Spleen (tissue), 11 donors: ENCODE measurements around the gene GJA1. TPM values are rescaled to one million over a fixed set of nuclear protein-coding genes. Genes with fewer than 3 reads are reported as not detected.

ENCODE experiments used
- DNase-seq: peaks from one replicate; pipeline ENCODE4 v3.0.0-alpha.2; 2020
- H3K27ac ChIP-seq, 8 donors: fragments of 200-600 bp; sonication (generic) in 7 of 8; 1 replicate in 4 of 8; 2 replicates in 4 of 8; pipeline versions ENCODE4 v1.5.0 to v1.8.0; 2016 to 2021; ENCODE audit warnings: inconsistent platforms in 4 of 8, mild to moderate bottlenecking in 4 of 8, moderate library complexity in 1 of 8
- H3K27me3 ChIP-seq, 7 donors: fragments of 200-600 bp; sonication (generic) in 6 of 7; replicated peaks in 1 of 7; 1 replicate in 4 of 7; 2 replicates in 3 of 7; pipeline versions ENCODE4 v1.5.0 to v1.8.0; 2016 to 2021; ENCODE audit warnings: inconsistent platforms in 3 of 7, mild to moderate bottlenecking in 1 of 7
- H3K36me3 ChIP-seq, 6 donors: fragments of 200-600 bp; sonication (generic) in 5 of 6; 1 replicate in 4 of 6; 2 replicates in 2 of 6; pipeline versions ENCODE4 v1.5.0 to v1.8.0; 2016 to 2021; ENCODE audit warnings: inconsistent platforms in 2 of 6
- H3K4me1 ChIP-seq, 6 donors: fragments of 200-600 bp; sonication (generic) in 5 of 6; 1 replicate in 3 of 6; 2 replicates in 3 of 6; pipeline versions ENCODE4 v1.5.0 to v1.8.0; 2016 to 2021; ENCODE audit warnings: inconsistent platforms in 3 of 6
- H3K4me3 ChIP-seq, 8 donors: fragments of 200-600 bp; sonication (generic) in 7 of 8; 1 replicate in 4 of 8; 2 replicates in 4 of 8; pipeline versions ENCODE4 v1.5.0 to v1.8.0; 2016 to 2021; ENCODE audit warnings: inconsistent platforms in 4 of 8, mild to moderate bottlenecking in 4 of 8, moderate library complexity in 2 of 8
- H3K9me3 ChIP-seq, 8 donors: fragments of 200-600 bp; sonication (generic) in 7 of 8; 1 replicate in 4 of 8; 2 replicates in 4 of 8; pipeline versions ENCODE4 v1.5.0 to v1.8.0; 2016 to 2021; ENCODE audit warnings: inconsistent platforms in 4 of 8
- POLR2A ChIP-seq, 3 donors: fragments of 450-650 bp; IDR thresholded peaks; one replicate each; pipeline ENCODE4 v1.5.1; 2017; ENCODE audit warnings: antibody characterized with exemption in 3 of 3, mild to moderate bottlenecking in 1 of 3
- POLR2AphosphoS5 ChIP-seq, 3 donors: sonication (generic); formaldehyde crosslinking; IDR thresholded peaks; one replicate each; pipeline ENCODE4 v1.5.1; 2017; ENCODE audit warnings: antibody characterized with exemption in 3 of 3
- WGBS, 5 donors: extraction: QIAGEN DNeasy Blood & Tissue Kit in 3 of 5; methylation state at CpG; one replicate each; pipeline versions ENCODE4 v1.1.5 to v1.1.7; 2013 to 2018; 5-methylcytosine and 5-hydroxymethylcytosine counted together
- intact Hi-C: fragments of 100-400 bp; cut with DNase I; formaldehyde crosslinking; loops from one replicate; pipeline ENCODE4 v1.15.0; 2023; ENCODE audit warnings: low total_unique reads
- polyA plus RNA-seq, 3 donors: library from polyadenylated mRNA; stranded (reverse); fragments of 200-250 nt; gene quantifications; one replicate each; pipeline ENCODE4 v1.2.1, GENCODE V29; 2013
- total RNA-seq, 7 donors: library from RNA; depleted of rRNA in 3 of 7; stranded (reverse); fragments of >200 nt in 3 of 7; fragmentation: NEBNext Ultra II Directional in 4 of 7; extraction: Animal tissue kit (Norgen Biotek cat#: 25700) in 4 of 7; gene quantifications; one replicate each; pipeline versions ENCODE4 v1.1.0 to v1.2.1, GENCODE V29; 2016 to 2021
- TF ChIP-seq, protein P1 (sequence below), 11 experiments: fragments of 200-600 bp in 7 of 11; fragments of 450-650 bp in 4 of 11; sonication (generic) in 4 of 11; IDR thresholded peaks in 8 of 11; conservative IDR thresholded peaks in 3 of 11; 1 replicate in 7 of 11; 2 replicates in 4 of 11; pipeline versions ENCODE4 v1.4.0 to v1.8.0; 2016 to 2021; ENCODE audit warnings: antibody characterized with exemption in 11 of 11, inconsistent platforms in 4 of 11, mild to moderate bottlenecking in 1 of 11
- donor health status: healthy with polysubstance abuse.
- donor health status: DM: no; HTN: no; CAD: no; lungs with moderate emphysema.
- donor health status: DM: no; HTN: no; CAD: no.
- donor health status: Bipolar disorder and iron deficiency.
- donor health status: healthy.
- donor health status: DM: no; HTN: no; CAD: no.
- donor health status: DM: yes; HTN: yes; CAD: no.

Gene GJA1
- total and polyA plus RNA-seq, 10 donors, result 1.3 to 8.1 (median 3.2) TPM

GRCh38 chr6:121438869-121439268, 3.4 kb downstream of the GJA1 start:
- peaks cover 0 to 58% (median 21%) of the 10 kb centered on the region in 7 donors for H3K27me3 ChIP-seq
- H3K36me3 ChIP-seq, result no peaks in the 10 kb centered on the region
- 81 to 90% (median 88%) methylated on average over 3 of the region's 3 CpGs for whole genome bisulfite sequencing, 5 donors
- H3K4me1 ChIP-seq, result peaks cover 0 to 27% (median 14%) of the 10 kb centered on the region in 6 donors
- intact Hi-C loops, result no loop called here
- H3K27ac ChIP-seq, result no peak overlapping the region
- no peak for DNase-seq
- H3K4me3 ChIP-seq, result no peak overlapping the region
- TF ChIP-seq POLR2A (IDR thresholded peaks at IDR 0.05) (no peak), POLR2AphosphoS5 (IDR thresholded peaks at IDR 0.05) (no peak)
- TF ChIP-seq, protein P1, sequence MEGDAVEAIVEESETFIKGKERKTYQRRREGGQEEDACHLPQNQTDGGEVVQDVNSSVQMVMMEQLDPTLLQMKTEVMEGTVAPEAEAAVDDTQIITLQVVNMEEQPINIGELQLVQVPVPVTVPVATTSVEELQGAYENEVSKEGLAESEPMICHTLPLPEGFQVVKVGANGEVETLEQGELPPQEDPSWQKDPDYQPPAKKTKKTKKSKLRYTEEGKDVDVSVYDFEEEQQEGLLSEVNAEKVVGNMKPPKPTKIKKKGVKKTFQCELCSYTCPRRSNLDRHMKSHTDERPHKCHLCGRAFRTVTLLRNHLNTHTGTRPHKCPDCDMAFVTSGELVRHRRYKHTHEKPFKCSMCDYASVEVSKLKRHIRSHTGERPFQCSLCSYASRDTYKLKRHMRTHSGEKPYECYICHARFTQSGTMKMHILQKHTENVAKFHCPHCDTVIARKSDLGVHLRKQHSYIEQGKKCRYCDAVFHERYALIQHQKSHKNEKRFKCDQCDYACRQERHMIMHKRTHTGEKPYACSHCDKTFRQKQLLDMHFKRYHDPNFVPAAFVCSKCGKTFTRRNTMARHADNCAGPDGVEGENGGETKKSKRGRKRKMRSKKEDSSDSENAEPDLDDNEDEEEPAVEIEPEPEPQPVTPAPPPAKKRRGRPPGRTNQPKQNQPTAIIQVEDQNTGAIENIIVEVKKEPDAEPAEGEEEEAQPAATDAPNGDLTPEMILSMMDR (IDR thresholded peaks at IDR 0.05 in 8 of 11, conservative IDR thresholded peaks at IDR 0.05 in 3 of 11), result no peak
- H3K9me3 ChIP-seq, result no peaks in the 10 kb centered on the region

DNA sequence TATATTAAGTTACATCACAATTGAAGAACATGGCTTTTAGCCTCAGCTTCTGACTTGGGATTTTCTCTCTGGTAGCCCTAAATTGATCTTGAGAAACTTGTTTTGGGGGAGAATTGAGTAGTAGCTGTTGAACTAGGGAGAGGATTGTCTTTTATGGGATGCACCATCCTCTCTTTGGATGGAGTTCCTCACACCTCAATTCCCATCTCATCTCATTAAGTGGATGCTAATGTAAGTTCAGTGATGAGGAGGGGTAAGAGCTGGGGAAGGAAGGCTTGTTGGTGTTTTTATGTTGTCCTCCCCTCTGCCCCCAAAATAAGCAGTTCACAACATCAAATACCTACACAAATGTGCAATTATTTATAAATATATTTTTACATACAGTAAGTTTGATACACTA, 4.0 kb downstream of the GJA1 start:
- H3K4me3 ChIP-seq, result no peak overlapping the region
- H3K9me3 ChIP-seq, result no peaks in the 10 kb centered on the region
- peaks cover 0 to 53% (median 21%) of the 10 kb centered on the region in 7 donors for H3K27me3 ChIP-seq
- H3K4me1 ChIP-seq, result peaks cover 0 to 27% (median 14%) of the 10 kb centered on the region in 6 donors
- no peak for DNase-seq
- H3K27ac ChIP-seq, result no peak overlapping the region
- intact Hi-C loops, result no loop called here
- TF ChIP-seq POLR2A (IDR thresholded peaks at IDR 0.05), result no peak
- no peak for TF ChIP-seq POLR2AphosphoS5 (IDR thresholded peaks at IDR 0.05)
- TF ChIP-seq, protein P1 (IDR thresholded peaks at IDR 0.05 in 8 of 11, conservative IDR thresholded peaks at IDR 0.05 in 3 of 11), result no peak
- H3K36me3 ChIP-seq, result no peaks in the 10 kb centered on the region

DNA sequence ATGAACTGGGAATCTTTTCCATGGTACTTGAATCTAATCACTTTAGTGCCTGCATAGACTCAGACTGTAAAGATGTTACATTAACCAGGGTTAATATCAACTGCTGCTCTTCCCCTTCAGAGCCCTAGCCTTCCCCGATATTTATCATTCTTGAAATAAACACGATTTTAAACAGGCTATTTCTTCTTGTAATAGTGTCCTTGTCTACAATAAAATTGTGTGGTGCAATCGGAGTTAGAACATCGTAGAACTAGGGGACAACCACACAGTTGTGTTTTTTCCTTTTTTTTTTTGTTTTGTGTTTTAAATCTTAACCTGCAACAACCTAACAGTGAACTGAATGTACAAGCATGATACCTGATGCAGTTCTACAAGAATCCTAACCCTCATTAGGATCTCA, 4.5 kb downstream of the GJA1 start:
- intact Hi-C loops, result no loop called here
- Histone ChIP-seq H3K27ac (no peak overlapping the region), H3K4me3 (no peak overlapping the region), H3K36me3 (no peaks in the 10 kb centered on the region), H3K27me3 (peaks cover 0 to 53% (median 21%) of the 10 kb centered on the region in 7 donors), H3K4me1 (peaks cover 0 to 27% (median 14%) of the 10 kb centered on the region in 6 donors), H3K9me3 (no peaks in the 10 kb centered on the region)
- 62 to 71% (median 68%) methylated on average over 4 of the region's 4 CpGs for WGBS, 5 donors
- TF ChIP-seq POLR2A (IDR thresholded peaks at IDR 0.05), result no peak
- TF ChIP-seq, protein P1 (IDR thresholded peaks at IDR 0.05 in 8 of 11, conservative IDR thresholded peaks at IDR 0.05 in 3 of 11), result no peak
- no peak for TF ChIP-seq POLR2AphosphoS5 (IDR thresholded peaks at IDR 0.05)
- DNase-seq, result no peak

DNA sequence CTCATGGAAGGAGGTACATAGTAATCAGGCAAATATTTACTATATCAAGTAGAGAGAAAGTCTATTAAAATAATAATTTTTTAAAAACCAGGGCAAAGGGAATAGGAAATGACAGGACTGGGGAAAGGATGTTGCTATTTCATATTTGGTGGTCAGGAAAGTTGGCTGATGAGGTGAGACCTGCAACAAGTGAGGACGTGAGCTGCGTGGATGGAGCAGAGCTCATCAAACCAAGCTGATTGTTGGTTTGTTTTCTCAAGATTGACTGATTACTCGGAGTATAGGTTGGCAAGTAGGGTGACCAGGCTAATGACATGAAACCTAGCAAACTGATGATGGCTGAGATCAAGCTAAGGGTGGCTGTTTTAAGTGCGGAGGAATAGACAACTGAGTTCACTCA, 6.0 kb downstream of the GJA1 start:
- no peak overlapping the region for H3K27ac ChIP-seq
- no peaks in the 10 kb centered on the region for H3K9me3 ChIP-seq
- DNase-seq, result no peak
- no peak overlapping the region for H3K4me3 ChIP-seq
- peaks cover 0 to 21% (median 12%) of the 10 kb centered on the region in 6 donors for H3K4me1 ChIP-seq
- intact Hi-C loops, result no loop called here
- no peaks in the 10 kb centered on the region for H3K36me3 ChIP-seq
- no peak for TF ChIP-seq POLR2AphosphoS5 (IDR thresholded peaks at IDR 0.05)
- TF ChIP-seq, protein P1 (IDR thresholded peaks at IDR 0.05 in 8 of 11, conservative IDR thresholded peaks at IDR 0.05 in 3 of 11), result no peak
- TF ChIP-seq POLR2A (IDR thresholded peaks at IDR 0.05), result no peak
- peaks cover 0 to 39% (median 14%) of the 10 kb centered on the region in 7 donors for H3K27me3 ChIP-seq
- 77 to 89% (median 86%) methylated on average over 4 of the region's 4 CpGs for WGBS, 5 donors
